ENCODE results near the gene MMEL1. TPM values are rescaled to one million over a fixed set of nuclear protein-coding genes. Genes with fewer than 3 reads are reported as not detected.

Gene MMEL1
- total RNA-seq, 1 donor from 2014 or later: 1.0 TPM

DNA sequence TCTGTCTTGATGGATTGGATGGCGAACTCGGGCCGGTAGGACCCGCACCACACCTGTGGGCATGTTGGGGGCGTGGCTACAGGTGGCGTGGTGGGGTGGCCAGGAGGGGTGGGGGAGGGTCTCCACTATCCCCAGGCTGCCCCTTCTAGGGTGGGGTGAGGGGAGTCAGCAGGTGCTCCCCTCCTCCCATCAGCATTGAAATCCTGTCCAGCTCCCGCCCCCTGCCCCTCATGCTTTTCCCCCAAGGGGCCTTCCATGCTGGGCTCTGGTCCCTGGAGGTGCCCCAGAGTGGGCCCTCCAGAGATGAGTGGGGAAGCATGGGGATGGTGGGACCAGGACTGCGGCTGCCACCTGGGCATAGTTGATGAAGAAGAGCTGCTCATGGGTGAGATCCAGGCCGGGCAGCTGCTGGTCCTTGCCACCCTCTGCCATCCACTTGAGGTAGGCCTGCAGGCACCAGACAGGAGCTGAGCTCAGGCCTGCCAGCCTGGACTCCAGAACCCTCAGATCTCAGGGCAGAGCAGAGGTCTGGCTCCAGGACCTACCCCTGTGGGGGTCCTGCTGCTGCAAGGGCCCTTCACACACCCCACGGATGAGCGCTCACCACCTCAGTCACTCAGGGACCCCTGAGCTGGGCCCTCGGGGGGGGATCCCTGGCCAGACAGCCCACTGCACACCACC lies 41.1 kb downstream of the MMEL1 start:
- peaks cover 4 to 22% (median 15%) of the 10 kb centered on the region in 3 donors for H3K4me1 ChIP-seq (ENCODE audit: control insufficient read depth in 3 of 3, insufficient read depth in 3 of 3, low read length in 3 of 3)
- no peak overlapping the region for H3K9ac ChIP-seq (ENCODE audit: low read depth in 1 of 3, low read length in 3 of 3)
- H3K27ac ChIP-seq (ENCODE audit: low read depth, low read length): no peak overlapping the region
- H3K9me3 ChIP-seq (ENCODE audit: control insufficient read depth in 3 of 3, low read length in 3 of 3): no peaks in the 10 kb centered on the region
- peaks cover 22 to 30% (median 25%) of the 10 kb centered on the region in 3 donors for H3K27me3 ChIP-seq (ENCODE audit: control insufficient read depth in 3 of 3, insufficient read depth in 3 of 3, low read length in 3 of 3)
- H3K4me3 ChIP-seq (ENCODE audit: low read length in 3 of 3): no peak overlapping the region
- no peaks in the 10 kb centered on the region for H3K36me3 ChIP-seq (ENCODE audit: control insufficient read depth in 3 of 3, insufficient read depth in 3 of 3, low read length in 3 of 3)

DNA sequence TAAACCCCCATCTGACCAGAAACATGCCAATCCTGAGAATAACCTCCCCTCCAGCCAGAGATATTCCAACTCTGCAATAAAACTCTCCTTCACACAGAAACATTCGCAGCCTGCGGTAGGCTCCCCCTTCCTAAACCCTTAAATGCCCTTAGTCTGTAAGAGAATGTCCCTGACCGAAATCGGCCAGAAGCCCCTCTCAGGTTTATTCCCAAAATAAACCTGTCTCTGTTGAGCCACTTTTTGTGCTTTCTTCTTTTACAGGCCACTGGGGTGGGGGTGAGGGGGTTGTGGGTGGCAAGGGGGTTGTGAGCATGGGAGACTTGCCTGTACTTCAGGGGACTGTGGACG lies 41.6 kb downstream of the MMEL1 start:
- no peak overlapping the region for H3K4me3 ChIP-seq (ENCODE audit: low read length in 3 of 3)
- no peaks in the 10 kb centered on the region for H3K9me3 ChIP-seq (ENCODE audit: control insufficient read depth in 3 of 3, low read length in 3 of 3)
- H3K4me1 ChIP-seq (ENCODE audit: control insufficient read depth in 3 of 3, insufficient read depth in 3 of 3, low read length in 3 of 3): peaks cover 4 to 22% (median 15%) of the 10 kb centered on the region in 3 donors
- peaks cover 22 to 30% (median 25%) of the 10 kb centered on the region in 3 donors for H3K27me3 ChIP-seq (ENCODE audit: control insufficient read depth in 3 of 3, insufficient read depth in 3 of 3, low read length in 3 of 3)
- H3K36me3 ChIP-seq (ENCODE audit: control insufficient read depth in 3 of 3, insufficient read depth in 3 of 3, low read length in 3 of 3): no peaks in the 10 kb centered on the region
- H3K27ac ChIP-seq (ENCODE audit: low read depth, low read length): no peak overlapping the region
- H3K9ac ChIP-seq (ENCODE audit: low read depth in 1 of 3, low read length in 3 of 3): no peak overlapping the region

DNA sequence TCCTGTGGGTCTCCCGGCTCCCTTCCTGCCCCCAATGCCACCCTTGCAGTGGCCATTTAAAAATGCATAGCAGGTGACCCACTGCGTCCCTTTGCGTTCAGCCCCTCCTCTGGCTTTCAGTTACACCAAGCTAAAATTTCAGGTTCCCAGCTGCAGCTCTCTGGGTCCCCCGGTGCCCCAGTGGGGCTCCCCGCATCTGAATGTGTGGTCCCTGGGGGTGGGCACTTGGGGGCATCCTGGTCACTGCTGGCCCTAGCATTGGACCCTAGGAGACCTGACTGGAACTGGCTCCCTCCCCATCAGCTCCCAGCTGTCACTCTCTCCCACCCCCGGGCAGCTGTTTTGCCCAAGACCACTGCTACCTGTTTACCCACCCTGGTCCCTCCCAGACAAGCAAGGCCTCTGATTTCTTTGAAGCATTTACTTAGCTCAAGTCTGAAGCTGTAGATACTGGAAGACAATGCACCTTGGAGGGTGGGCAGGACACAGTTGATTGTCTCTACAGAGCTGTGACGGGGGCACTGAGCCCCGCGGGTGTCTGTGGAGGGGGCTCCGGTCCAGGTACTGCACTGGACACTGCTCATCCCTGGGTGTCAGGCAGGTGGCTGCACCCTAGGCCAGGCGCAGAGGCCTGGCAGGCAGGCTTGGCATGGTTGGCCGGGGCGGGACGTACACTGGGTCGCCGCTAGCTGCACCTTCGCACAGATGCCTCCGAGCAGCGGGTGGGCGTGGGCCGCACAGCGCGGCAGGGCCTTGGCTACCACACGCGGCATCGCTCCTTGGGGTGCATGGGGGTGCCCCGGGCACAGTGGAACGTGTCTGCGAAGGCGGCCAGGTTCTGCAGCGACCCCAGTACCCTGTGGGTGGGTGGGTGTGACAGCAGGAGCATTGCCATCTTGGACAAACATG lies 42.3 kb downstream of the MMEL1 start:
- no peak overlapping the region for H3K4me3 ChIP-seq (ENCODE audit: low read length in 3 of 3)
- no peaks in the 10 kb centered on the region for H3K36me3 ChIP-seq (ENCODE audit: control insufficient read depth in 3 of 3, insufficient read depth in 3 of 3, low read length in 3 of 3)
- H3K9me3 ChIP-seq (ENCODE audit: control insufficient read depth in 3 of 3, low read length in 3 of 3): no peaks in the 10 kb centered on the region
- peaks cover 22 to 30% (median 25%) of the 10 kb centered on the region in 3 donors for H3K27me3 ChIP-seq (ENCODE audit: control insufficient read depth in 3 of 3, insufficient read depth in 3 of 3, low read length in 3 of 3)
- no peak overlapping the region for H3K27ac ChIP-seq (ENCODE audit: low read depth, low read length)
- peaks cover 5 to 25% (median 19%) of the 10 kb centered on the region in 3 donors for H3K4me1 ChIP-seq (ENCODE audit: control insufficient read depth in 3 of 3, insufficient read depth in 3 of 3, low read length in 3 of 3)
- no peak overlapping the region for H3K9ac ChIP-seq (ENCODE audit: low read depth in 1 of 3, low read length in 3 of 3)

DNA sequence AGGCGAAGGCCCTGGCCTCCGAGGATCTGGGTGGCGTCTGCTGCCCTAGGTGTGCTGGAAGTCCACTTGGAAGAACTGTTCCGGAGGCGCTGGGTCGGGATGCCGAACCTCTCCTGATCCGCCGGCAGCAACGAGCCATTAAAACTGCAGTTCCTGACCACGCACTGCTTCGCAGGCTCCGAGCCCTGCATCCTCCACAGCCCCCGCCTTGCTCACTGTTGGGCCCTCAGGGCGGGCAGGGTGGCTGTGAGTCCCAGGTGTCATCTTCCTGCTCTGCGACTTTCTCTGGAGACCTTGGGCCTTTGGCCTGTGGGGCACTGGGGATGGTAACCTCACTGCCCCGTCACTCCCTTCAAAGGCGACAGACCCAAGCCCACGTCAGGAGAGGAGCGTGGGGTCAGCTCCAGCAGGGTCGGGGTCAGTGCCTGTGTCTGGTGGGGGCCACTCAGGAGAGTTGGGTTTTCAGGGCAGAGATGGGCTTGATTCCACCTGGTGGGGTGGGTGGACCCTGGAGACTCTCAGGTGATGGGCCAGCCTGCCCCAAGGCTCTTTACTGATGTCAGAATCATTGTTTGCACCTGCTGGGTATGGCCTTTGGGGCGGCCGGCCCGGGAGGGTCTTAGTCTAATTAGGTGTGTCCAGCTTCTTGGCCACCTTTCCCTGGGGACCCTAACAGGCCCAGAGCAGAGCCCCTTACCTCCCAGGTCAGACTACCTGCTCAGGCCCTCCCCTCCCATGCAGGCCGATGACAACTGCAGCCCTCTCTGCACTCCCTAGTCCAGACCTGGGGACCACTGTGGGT lies 43.2 kb downstream of the MMEL1 start:
- Histone ChIP-seq H3K9me3 (ENCODE audit: control insufficient read depth in 3 of 3, low read length in 3 of 3) (no peaks in the 10 kb centered on the region), H3K27ac (ENCODE audit: low read depth, low read length) (no peak overlapping the region), H3K36me3 (ENCODE audit: control insufficient read depth in 3 of 3, insufficient read depth in 3 of 3, low read length in 3 of 3) (no peaks in the 10 kb centered on the region), H3K9ac (ENCODE audit: low read depth in 1 of 3, low read length in 3 of 3) (no peak overlapping the region), H3K27me3 (ENCODE audit: control insufficient read depth in 3 of 3, insufficient read depth in 3 of 3, low read length in 3 of 3) (peaks cover 16 to 24% (median 20%) of the 10 kb centered on the region in 3 donors), H3K4me3 (ENCODE audit: low read length in 3 of 3) (no peak overlapping the region), H3K4me1 (ENCODE audit: control insufficient read depth in 3 of 3, insufficient read depth in 3 of 3, low read length in 3 of 3) (peaks cover 8 to 32% (median 27%) of the 10 kb centered on the region in 3 donors)

DNA sequence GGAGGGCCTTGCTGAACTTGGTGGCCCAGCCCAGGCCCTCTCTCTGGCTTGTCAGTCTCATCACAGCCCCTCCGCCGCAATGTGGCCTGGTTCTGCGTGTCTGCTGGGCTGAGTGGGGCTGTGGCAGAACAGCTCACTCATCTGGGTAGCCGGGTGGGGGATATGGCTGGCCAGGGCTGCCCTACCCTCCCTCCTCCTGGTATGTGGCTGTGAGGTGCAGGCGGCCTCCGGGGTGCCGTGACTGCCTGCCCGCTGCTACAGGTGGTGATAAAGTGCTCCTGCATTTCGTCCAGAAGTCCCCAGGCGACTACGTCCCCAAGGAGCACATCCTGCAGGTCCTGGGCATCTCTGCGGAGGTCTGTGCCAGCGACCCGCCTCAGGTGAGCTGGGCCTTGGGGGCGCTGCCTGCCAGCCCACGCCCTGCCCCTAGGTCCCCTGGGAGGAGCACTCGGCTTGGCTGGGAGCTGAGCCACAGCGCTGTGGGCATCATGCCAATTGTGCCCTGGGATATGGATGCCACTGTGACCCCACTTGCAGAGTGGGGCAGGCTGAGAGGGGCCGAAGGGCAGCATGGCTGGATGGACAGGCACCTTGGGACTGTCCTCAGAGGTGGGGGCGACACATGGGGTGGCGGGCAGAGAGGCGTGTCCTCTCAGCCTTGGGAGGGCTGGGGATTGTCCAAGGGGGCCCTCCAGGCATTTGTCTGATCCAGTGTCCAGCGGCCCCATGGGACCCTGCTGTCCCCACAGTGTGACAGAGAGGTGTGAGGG lies 44.0 kb downstream of the MMEL1 start:
- peaks cover 9 to 17% (median 14%) of the 10 kb centered on the region in 3 donors for H3K27me3 ChIP-seq (ENCODE audit: control insufficient read depth in 3 of 3, insufficient read depth in 3 of 3, low read length in 3 of 3)
- peaks cover 10 to 34% (median 23%) of the 10 kb centered on the region in 3 donors for H3K4me1 ChIP-seq (ENCODE audit: control insufficient read depth in 3 of 3, insufficient read depth in 3 of 3, low read length in 3 of 3)
- H3K4me3 ChIP-seq (ENCODE audit: low read length in 3 of 3): no peak overlapping the region
- no peaks in the 10 kb centered on the region for H3K9me3 ChIP-seq (ENCODE audit: control insufficient read depth in 3 of 3, low read length in 3 of 3)
- H3K36me3 ChIP-seq (ENCODE audit: control insufficient read depth in 3 of 3, insufficient read depth in 3 of 3, low read length in 3 of 3): no peaks in the 10 kb centered on the region
- H3K9ac ChIP-seq (ENCODE audit: low read depth in 1 of 3, low read length in 3 of 3): no peak overlapping the region
- H3K27ac ChIP-seq (ENCODE audit: low read depth, low read length): no peak overlapping the region

DNA sequence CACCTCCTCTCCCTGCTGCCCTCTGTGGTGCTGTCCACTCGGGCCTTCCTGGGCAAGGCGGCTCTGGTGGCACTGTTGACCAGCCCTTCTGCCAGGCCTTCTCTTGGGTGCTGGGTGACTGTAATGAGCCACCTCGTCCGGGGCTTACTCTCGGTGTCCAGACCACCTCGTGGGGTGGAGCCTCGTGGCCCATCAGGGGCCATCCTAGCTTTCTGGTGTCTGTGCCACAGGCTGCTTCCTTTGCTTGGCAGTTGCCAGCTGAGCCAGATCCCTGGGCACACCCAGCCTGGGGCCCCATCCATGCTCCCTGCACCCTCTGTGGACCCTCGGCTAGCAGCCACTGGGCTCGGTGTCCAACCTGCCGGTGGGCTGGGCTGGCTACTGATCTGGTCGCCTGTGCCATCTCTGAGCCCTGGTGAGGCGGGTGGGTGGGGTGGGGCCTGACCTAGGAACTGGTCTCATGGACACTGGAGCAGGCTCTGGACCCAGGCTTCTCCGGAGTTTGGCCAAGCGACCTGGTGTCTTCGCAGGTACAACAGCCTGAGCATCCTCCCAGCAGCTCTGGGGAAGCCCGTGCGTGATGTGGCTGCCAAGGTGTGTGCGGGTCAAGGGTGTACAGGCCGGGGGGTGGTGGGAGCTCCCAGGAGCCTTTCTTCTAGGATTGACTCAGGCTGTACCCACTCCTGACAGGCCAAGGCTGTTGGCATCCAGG lies 44.8 kb downstream of the MMEL1 start:
- H3K27me3 ChIP-seq (ENCODE audit: control insufficient read depth in 3 of 3, insufficient read depth in 3 of 3, low read length in 3 of 3): peaks cover 2 to 9% (median 5%) of the 10 kb centered on the region in 3 donors
- H3K36me3 ChIP-seq (ENCODE audit: control insufficient read depth in 3 of 3, insufficient read depth in 3 of 3, low read length in 3 of 3): no peaks in the 10 kb centered on the region
- H3K27ac ChIP-seq (ENCODE audit: low read depth, low read length): no peak overlapping the region
- no peak overlapping the region for H3K9ac ChIP-seq (ENCODE audit: low read depth in 1 of 3, low read length in 3 of 3)
- no peaks in the 10 kb centered on the region for H3K9me3 ChIP-seq (ENCODE audit: control insufficient read depth in 3 of 3, low read length in 3 of 3)
- peaks cover 12 to 32% (median 16%) of the 10 kb centered on the region in 3 donors for H3K4me1 ChIP-seq (ENCODE audit: control insufficient read depth in 3 of 3, insufficient read depth in 3 of 3, low read length in 3 of 3)
- H3K4me3 ChIP-seq (ENCODE audit: low read length in 3 of 3): no peak overlapping the region

DNA sequence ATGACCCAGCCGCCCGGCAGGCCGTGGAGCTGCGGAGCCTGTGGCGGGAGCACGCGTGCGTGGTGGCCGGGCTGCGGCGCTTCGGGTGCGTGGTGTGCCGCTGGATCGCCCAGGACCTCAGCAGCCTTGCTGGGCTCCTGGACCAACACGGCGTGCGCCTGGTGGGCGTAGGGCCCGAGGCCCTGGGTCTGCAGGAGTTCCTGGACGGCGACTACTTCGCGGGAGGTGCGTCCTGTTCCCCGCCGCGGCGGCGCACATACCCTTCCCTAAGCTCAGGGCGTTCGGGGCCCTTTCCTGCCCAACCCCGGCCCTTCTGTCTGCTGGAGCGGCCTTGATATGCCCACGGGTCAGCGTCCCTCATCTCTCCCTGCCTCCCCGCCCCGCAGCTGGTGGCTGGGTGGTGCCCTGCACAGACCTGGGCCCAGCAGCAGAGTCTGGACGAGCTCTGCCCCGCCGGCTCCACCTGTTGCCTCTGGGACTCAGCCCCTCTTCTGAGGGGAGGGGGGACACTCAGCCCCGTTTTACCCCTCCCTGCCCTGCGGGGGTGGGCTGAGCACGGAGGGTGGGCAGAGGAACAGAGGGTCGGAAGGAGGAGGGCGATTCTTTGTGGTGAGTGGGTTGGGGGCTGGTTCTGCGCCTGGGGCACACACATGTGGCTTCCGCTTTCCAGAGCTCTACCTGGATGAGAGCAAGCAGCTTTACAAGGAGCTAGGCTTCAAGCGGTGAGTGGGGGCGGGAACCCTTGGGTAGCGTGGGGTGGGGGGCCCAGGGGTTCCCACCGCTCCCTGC lies 45.6 kb downstream of the MMEL1 start:
- Histone ChIP-seq H3K9me3 (ENCODE audit: control insufficient read depth in 3 of 3, low read length in 3 of 3) (no peaks in the 10 kb centered on the region), H3K36me3 (ENCODE audit: control insufficient read depth in 3 of 3, insufficient read depth in 3 of 3, low read length in 3 of 3) (no peaks in the 10 kb centered on the region), H3K27me3 (ENCODE audit: control insufficient read depth in 3 of 3, insufficient read depth in 3 of 3, low read length in 3 of 3) (peaks cover 4 to 5% (median 4%) of the 10 kb centered on the region in 3 donors), H3K27ac (ENCODE audit: low read depth, low read length) (no peak overlapping the region), H3K4me3 (ENCODE audit: low read length in 3 of 3) (peak overlapping the region; percentile 54 to 69 (median 62)), H3K4me1 (ENCODE audit: control insufficient read depth in 3 of 3, insufficient read depth in 3 of 3, low read length in 3 of 3) (peaks cover 12 to 32% (median 16%) of the 10 kb centered on the region in 3 donors), H3K9ac (ENCODE audit: low read depth in 1 of 3, low read length in 3 of 3) (peak overlapping the region in 2 of 3 donors; percentile 34 to 71)

DNA sequence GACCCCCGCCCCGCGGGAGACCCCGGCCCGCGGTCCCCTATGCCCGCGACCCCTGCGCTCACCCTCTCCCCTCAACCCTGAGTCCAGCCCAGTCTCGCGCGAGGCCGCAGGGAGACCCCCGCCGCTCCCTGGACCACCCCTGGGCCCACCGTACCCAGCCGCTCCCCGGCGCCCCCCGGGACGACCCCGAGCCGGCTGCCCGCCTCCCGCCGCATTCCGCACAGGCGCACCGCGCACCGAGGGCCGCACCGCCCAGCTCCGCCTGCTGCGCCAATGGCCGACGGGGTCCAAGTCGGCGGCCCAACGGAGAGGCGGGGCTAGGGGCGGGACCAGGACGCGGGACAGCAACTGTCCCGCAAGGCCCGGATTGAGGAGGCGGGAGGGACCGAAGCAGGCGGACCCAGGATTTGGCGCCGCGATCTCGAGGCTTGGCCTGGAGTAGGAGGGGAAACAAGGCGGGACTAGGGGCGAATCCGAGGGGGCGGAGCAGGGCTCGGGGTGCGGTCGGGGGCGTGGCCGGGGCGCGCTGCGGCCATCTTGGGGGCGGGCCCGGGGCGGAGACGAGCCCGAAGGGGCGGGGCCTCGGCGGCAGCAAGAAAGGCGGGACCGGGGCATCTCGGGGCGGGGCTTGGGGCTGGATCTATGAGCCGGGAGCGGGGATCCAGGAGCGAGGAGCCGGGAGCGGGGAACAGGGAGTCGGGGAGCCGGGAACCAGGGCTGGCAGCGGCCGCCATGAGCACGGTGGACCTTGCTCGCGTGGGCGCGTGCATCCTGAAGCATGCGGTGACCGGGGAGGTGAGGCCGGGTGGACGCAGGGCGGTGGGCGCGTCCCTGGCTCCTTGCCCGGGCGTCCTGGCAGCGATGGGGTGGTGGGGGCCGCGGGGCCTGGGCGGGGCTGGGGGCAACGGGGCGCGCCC lies 46.4 kb downstream of the MMEL1 start, which contains the start of gene PRXL2B:
PRXL2B (plus strand) TSS at position 624 of the 917 bp plus-strand sequence; CDS start at position 733, 109 bp downstream.
- H3K36me3 ChIP-seq (ENCODE audit: control insufficient read depth in 3 of 3, insufficient read depth in 3 of 3, low read length in 3 of 3): no peaks in the 10 kb centered on the region
- H3K27me3 ChIP-seq (ENCODE audit: control insufficient read depth in 3 of 3, insufficient read depth in 3 of 3, low read length in 3 of 3): peaks cover 4 to 10% (median 7%) of the 10 kb centered on the region in 3 donors

More for the DNA sequence above, 46.4 kb downstream of the MMEL1 start, which contains the start of gene PRXL2B:
- Histone ChIP-seq H3K9ac (ENCODE audit: low read depth in 1 of 3, low read length in 3 of 3) (peak within 1 kb of the TSS; percentile 61 to 89 (median 85)), H3K4me1 (ENCODE audit: control insufficient read depth in 3 of 3, insufficient read depth in 3 of 3, low read length in 3 of 3) (peaks cover 12 to 32% (median 16%) of the 10 kb centered on the region in 3 donors), H3K27ac (ENCODE audit: low read depth, low read length) (peak within 1 kb of the TSS; percentile 87), H3K4me3 (ENCODE audit: low read length in 3 of 3) (peak within 1 kb of the TSS; percentile 63 to 93 (median 81)), H3K9me3 (ENCODE audit: control insufficient read depth in 3 of 3, low read length in 3 of 3) (no peaks in the 10 kb centered on the region)

Measured in skeletal muscle tissue (tissue), 4 donors.